A549 treated with Mapracorat at 1 μM for 4 hours (cell line): Measurements from ENCODE around the gene NCOA4. TPM values are rescaled to one million over a fixed set of nuclear protein-coding genes. Genes with fewer than 3 reads are reported as not detected.

Source experiments
- total RNA-seq: library from RNA; stranded (reverse); fragments of 200-300 nt; extraction: Qiagen RNA extraction; gene quantifications from 5 replicates; pipeline ENCODE4 v1.2.3, GENCODE V29; 2022

NCOA4 gene
- total RNA-seq: 81.5 to 97.8 TPM (median 88.1 TPM) in 5 replicates

GRCh38 chr10:46030091-46030937, at the start of gene NCOA4:
NCOA4 (minus strand) TSS chr10:46030623; CDS start chr10:46016680, 13,943 bp downstream.

GRCh38 chr10:46046261-46046660, 15.8 kb upstream of the NCOA4 start, which contains the start of gene MSMB:
MSMB (minus strand) TSS chr10:46046269; CDS start chr10:46046237, 32 bp downstream.

GRCh38 chr10:45972106-45972812, 58.2 kb downstream of the NCOA4 start, which contains the start of gene TIMM23:
TIMM23 (plus strand) TSS chr10:45972489; CDS start chr10:45972625, 136 bp downstream.

Other genes starting within 250 kb of the NCOA4 start
- gene AGAP4, start 183.1 kb downstream of the NCOA4 start, total RNA-seq: 5.2 to 10.4 TPM (median 8.3 TPM) in 5 replicates
- 152 to 167 TPM (median 154 TPM) in 5 replicates for gene TIMM23, start 58.1 kb downstream of the NCOA4 start, total RNA-seq
- 0.63 TPM in 1 of 5 replicates, not detected in the others for gene MSMB, start 15.6 kb upstream of the NCOA4 start, total RNA-seq